Measurements from ENCODE around the gene SUFU.

The SUFU gene

DNA sequence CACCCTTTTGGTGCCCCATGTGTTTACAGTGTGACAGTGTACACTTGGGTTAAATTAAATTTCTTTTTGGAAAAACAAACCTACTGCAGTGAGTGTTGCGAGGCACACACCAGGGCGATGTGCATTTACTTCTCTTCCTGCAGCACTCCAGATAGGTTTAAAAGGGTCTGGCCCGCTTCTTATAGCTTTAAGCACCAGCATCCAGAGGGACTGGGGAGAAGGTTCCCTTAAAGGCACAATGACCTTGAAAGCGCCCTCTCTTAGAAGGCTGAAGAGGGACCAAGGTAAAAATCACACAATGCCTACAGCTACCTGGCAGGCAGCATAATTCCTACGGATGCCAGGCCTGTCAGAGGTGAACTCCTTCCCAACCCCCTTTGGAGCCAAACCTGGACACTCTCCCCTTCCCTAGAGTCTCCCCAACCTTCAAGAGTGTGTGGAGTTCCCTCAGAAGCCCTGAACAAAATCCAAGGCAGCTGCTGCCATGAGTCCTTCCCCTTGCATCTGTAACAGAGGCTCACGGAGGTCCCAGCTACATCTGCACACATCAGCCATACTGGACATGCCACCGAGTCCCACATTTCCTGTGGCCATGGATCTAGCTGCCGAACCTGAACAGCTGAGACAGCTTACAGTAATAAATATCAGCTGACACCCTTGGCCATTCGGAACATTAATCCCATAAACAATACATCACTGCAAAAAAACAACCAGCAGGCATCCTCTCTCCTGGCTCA, 173.7 kb downstream of the SUFU start:
- FAIRE-seq: no peak
- TF ChIP-seq PAX5 (IDR thresholded peaks at IDR 0.05; ENCODE audit: insufficient read depth, low read length, severe bottlenecking) (no peak), POU2F2 (IDR thresholded peaks at IDR 0.05; ENCODE audit: low read depth, low read length) (no peak), TAF1 (IDR thresholded peaks at IDR 0.05; ENCODE audit: low read depth, low read length) (no peak), POLR2AphosphoS5 (IDR thresholded peaks at IDR 0.05; ENCODE audit: low read depth, low read length) (no peak), SPI1 (IDR thresholded peaks at IDR 0.05; ENCODE audit: low read depth, low read length) (no peak), POLR2A (IDR thresholded peaks at IDR 0.05; ENCODE audit: low read depth, low read length) (no peak)
- DNase-seq (ENCODE audit: insufficient read length, low spot score): no peak

DNA sequence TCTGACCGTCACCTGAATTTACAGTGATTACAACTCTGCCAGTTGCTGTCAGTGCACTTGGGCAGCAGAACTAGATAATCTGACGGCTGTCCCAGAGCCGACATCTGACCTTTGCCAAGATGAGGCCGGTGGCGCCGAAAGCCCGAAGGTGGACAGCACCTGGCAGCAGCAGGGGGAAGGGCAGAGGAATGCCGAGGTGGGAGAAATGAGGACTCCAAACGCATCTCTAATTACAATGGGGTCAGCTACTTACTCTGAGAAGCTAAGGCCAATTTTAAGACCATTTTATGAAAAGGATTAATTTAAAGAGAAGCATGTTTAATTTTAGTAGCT, 174.3 kb downstream of the SUFU start:
- no peak for FAIRE-seq
- DNase-seq (ENCODE audit: insufficient read length, low spot score): no peak
- TF ChIP-seq POLR2A (IDR thresholded peaks at IDR 0.05; ENCODE audit: low read depth, low read length) (no peak), PAX5 (IDR thresholded peaks at IDR 0.05; ENCODE audit: insufficient read depth, low read length, severe bottlenecking) (no peak), POU2F2 (IDR thresholded peaks at IDR 0.05; ENCODE audit: low read depth, low read length) (no peak), POLR2AphosphoS5 (IDR thresholded peaks at IDR 0.05; ENCODE audit: low read depth, low read length) (no peak), SPI1 (IDR thresholded peaks at IDR 0.05; ENCODE audit: low read depth, low read length) (no peak), TAF1 (IDR thresholded peaks at IDR 0.05; ENCODE audit: low read depth, low read length) (no peak)

DNA sequence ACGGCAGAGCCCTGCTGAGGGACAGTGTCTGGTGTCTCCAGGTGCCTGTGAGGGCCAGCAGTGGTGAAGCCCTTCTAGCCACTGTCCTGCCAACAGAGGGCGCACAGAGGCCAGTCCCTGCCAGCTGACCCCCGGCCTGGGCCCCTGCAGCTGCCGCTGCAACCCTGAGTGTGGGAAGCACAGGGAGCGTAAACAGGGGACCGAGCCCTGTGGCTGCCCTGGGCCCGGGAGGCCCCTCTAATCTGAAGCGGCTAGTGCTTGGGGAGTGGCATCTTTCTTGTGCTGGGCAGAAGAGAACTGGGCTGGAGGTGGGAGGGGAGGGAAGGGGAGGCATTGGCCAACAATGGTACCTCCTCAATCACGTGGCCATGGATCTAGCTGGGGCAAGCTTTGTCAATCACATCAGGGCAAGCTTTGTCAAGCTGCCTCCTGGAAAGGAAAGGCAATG, 175.1 kb downstream of the SUFU start:
- DNase-seq (ENCODE audit: insufficient read length, low spot score) (no peak), FAIRE-seq (no peak)
- TF ChIP-seq POU2F2 (IDR thresholded peaks at IDR 0.05; ENCODE audit: low read depth, low read length) (no peak), POLR2A (IDR thresholded peaks at IDR 0.05; ENCODE audit: low read depth, low read length) (no peak), SPI1 (IDR thresholded peaks at IDR 0.05; ENCODE audit: low read depth, low read length) (no peak), POLR2AphosphoS5 (IDR thresholded peaks at IDR 0.05; ENCODE audit: low read depth, low read length) (no peak)

DNA sequence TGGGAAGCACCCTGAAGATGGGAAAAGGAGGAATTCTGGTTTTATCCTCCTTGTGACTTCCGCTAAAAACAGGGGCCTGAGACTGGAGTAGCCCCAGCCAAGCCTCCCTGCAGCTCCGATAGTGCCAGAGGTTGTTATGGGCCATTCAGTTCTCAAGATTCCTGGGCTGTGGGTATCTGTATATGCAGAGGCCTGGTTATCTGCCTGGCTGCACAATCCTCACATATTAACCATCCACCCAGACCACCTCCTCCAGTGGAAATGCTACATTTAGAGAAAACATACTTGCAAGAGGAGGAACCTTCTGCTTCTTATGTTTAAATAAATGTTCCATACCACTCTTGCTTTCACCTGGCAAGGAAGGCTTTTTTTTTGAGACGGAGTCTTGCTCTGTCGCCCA, 175.8 kb downstream of the SUFU start:
- FAIRE-seq (no peak), DNase-seq (ENCODE audit: insufficient read length, low spot score) (no peak)
- TF ChIP-seq POU2F2 (IDR thresholded peaks at IDR 0.05; ENCODE audit: low read depth, low read length): no peak
- TF ChIP-seq PAX5 (IDR thresholded peaks at IDR 0.05; ENCODE audit: insufficient read depth, low read length, severe bottlenecking): no peak
- no peak for TF ChIP-seq SPI1 (IDR thresholded peaks at IDR 0.05; ENCODE audit: low read depth, low read length)
- TF ChIP-seq POLR2A (IDR thresholded peaks at IDR 0.05; ENCODE audit: low read depth, low read length): no peak
- TF ChIP-seq POLR2AphosphoS5 (IDR thresholded peaks at IDR 0.05; ENCODE audit: low read depth, low read length): no peak
- no peak for TF ChIP-seq TAF1 (IDR thresholded peaks at IDR 0.05; ENCODE audit: low read depth, low read length)

DNA sequence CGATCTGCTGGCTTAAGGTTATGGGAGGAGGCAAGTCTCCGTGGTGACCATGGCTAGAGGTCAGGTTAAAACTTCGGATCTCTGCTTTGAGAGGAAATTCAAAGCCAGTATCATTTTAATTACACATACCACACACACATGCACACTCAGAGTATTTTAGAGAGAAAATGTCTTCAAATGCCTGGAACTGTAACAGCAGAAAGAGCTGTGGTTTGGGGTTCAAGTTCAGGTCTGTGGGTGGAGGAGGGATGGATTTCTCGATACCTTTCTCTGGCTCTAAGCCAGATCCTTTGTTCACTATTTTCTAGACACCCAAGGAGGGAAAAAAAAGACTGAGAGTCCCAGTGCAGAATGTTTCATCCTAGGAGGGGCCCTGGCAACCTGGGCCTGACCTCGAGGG, 177.9 kb downstream of the SUFU start:
- FAIRE-seq: no peak
- TF ChIP-seq POLR2A (IDR thresholded peaks at IDR 0.05; ENCODE audit: low read depth, low read length) (no peak), POU2F2 (IDR thresholded peaks at IDR 0.05; ENCODE audit: low read depth, low read length) (no peak), TAF1 (IDR thresholded peaks at IDR 0.05; ENCODE audit: low read depth, low read length) (no peak), PAX5 (IDR thresholded peaks at IDR 0.05; ENCODE audit: insufficient read depth, low read length, severe bottlenecking) (no peak), SPI1 (IDR thresholded peaks at IDR 0.05; ENCODE audit: low read depth, low read length) (no peak), POLR2AphosphoS5 (IDR thresholded peaks at IDR 0.05; ENCODE audit: low read depth, low read length) (no peak)
- no peak for DNase-seq (ENCODE audit: insufficient read length, low spot score)

DNA sequence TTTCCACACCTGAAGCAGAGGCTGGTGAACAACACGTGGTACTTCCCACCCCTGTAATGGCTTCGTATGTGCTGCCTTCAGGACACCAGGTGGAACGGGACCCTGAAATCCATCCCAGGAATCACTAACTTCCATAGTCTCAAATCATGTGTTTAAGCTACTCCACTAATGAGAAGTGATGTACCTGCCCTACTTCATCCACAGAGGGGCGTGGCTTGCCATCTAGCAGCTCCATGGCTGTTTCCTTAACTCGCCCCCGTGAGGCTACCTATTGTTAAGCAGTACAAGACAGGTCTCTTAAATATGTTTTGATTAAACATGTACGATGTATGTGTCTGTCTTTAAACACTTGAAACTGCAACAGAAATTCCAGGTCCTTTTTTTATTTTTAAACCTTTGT, 178.6 kb downstream of the SUFU start:
- FAIRE-seq (no peak), DNase-seq (ENCODE audit: insufficient read length, low spot score) (no peak)
- TF ChIP-seq POU2F2 (IDR thresholded peaks at IDR 0.05; ENCODE audit: low read depth, low read length) (no peak), POLR2A (IDR thresholded peaks at IDR 0.05; ENCODE audit: low read depth, low read length) (no peak)

DNA sequence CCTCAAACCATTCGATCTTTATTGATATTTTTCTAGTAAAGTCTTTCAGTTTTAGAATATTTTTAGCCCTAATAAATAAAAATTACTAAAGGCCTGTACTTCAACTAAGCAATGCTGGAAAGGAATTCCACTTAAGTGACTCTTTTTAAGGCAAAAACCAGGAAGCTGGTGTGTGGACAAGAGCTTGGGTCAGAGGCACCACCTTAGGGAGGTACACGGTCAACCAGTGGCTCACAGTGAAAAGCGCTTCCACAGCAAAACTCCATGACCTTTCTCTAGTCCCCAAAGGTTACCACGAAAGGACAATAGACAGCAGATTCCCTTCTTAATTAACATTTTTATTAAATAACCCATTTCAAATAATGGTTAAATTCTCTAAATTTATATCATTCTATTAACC, 179.2 kb downstream of the SUFU start:
- FAIRE-seq (no peak), DNase-seq (ENCODE audit: insufficient read length, low spot score) (no peak)
- no peak for TF ChIP-seq POLR2AphosphoS5 (IDR thresholded peaks at IDR 0.05; ENCODE audit: low read depth, low read length)
- no peak for TF ChIP-seq POU2F2 (IDR thresholded peaks at IDR 0.05; ENCODE audit: low read depth, low read length)

Measured in GM12891 (cell line).